HG02970 (cell line): ENCODE data around the gene PARD3.

ENCODE experiments used
- ATAC-seq: cut with Tn5 transposase; IDR thresholded peaks from one replicate; pipeline ENCODE4 v1.9.1; 2021; ENCODE audit warnings: mild to moderate bottlenecking, moderate library complexity, moderate number of reproducible peaks; ENCODE audit not compliant: unreplicated experiment, low FRiP score

PARD3 gene

DNA sequence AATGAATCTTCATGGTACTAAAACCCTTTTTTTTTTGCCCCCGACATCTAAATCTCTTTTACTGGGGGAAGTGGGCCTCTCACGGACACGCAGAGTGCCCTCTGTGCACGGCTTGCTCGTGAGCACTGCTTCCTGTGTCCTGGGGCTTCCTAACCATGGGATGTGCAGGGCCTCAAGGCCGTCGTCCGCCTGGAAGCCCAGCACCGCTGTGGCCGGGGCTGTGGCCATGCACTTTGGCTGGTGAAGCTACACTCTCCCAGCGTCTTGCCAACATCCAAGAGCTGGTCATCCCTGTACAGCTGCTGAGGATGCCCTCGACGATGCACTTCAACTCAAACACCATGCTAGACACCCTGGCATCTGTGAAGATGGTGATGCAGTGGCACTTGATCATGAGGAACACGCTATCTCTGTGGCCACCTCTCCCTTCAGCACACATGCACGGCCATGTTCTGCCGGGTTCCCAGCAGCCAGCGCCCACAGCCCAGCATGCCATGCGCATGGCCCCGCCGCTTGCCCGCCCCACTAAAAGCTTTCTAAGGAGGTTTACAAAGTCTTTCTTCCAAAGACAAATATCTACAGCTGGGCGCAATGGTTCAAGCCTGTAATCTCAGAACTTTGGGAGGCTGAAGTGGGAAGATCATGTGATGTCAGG, 326.5 kb downstream of the PARD3 start:
- ATAC-seq, result no peak

- no peak for ATAC-seq
Observed at GRCh38 chr10:34486008-34486407, 329.1 kb downstream of the PARD3 start.

- ATAC-seq, result no peak
Observed at GRCh38 chr10:34484164-34484563, 330.9 kb downstream of the PARD3 start.

GRCh38 chr10:34480345-34480744, 334.8 kb downstream of the PARD3 start:
- no peak for ATAC-seq

DNA sequence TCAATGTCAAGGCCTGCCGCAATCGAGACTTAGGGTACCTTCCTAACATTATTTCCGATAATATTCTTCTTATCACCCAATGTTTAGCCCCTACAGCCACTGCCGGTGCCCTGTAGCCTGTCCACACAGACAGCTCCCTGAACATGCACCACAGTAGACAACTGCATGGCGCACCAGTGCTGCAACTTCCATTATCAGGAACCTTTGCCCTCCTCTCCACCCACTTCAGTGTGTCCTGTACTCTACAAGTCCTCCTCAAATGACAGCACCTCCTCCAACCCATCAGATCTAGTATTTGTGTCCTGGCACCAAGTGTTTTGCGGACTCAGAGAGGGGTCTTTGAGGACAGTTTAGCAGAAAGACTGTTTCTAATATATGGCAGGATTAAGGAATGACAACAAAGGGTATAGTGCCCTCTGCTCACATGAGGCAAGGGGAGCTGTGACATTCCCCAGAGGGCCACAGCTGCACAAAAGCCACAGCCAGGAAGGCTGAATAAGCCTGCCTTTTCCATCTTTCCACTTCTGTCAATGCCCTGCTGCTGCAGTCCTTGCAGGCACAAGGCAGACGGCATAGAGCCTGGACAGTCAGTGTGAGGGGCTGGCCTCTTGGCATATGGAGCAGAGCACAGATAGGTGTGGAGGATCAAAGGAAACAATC, 335.4 kb downstream of the PARD3 start:
- no peak for ATAC-seq

- ATAC-seq, result no peak
Observed at GRCh38 chr10:34477249-34477648, 337.8 kb downstream of the PARD3 start.

- ATAC-seq, result no peak
Observed at GRCh38 chr10:34476608-34477007, 338.5 kb downstream of the PARD3 start.

GRCh38 chr10:34475786-34476185, 339.3 kb downstream of the PARD3 start:
- ATAC-seq, result no peak

DNA sequence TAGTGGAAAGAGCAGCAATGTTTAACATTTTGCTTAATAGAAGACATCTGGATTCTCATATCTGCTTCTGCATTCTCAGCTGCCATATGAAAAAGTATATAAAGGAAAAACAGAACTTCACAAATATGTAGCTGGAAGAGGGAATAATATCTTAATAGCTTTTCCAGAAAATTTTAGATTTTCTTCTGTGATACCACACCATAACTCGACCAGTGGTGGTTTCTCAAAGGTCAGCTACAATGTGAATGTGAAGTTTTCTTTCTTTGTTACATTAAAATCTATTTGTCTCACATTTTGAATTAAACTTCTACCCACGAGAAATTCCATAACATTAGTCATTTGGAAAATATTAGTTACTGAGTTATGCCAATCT, 339.8 kb downstream of the PARD3 start:
- no peak for ATAC-seq

- no peak for ATAC-seq
Observed at GRCh38 chr10:34474555-34475273, 340.4 kb downstream of the PARD3 start.

- ATAC-seq, result no peak
Observed at GRCh38 chr10:34474009-34474376, 341.1 kb downstream of the PARD3 start.

DNA sequence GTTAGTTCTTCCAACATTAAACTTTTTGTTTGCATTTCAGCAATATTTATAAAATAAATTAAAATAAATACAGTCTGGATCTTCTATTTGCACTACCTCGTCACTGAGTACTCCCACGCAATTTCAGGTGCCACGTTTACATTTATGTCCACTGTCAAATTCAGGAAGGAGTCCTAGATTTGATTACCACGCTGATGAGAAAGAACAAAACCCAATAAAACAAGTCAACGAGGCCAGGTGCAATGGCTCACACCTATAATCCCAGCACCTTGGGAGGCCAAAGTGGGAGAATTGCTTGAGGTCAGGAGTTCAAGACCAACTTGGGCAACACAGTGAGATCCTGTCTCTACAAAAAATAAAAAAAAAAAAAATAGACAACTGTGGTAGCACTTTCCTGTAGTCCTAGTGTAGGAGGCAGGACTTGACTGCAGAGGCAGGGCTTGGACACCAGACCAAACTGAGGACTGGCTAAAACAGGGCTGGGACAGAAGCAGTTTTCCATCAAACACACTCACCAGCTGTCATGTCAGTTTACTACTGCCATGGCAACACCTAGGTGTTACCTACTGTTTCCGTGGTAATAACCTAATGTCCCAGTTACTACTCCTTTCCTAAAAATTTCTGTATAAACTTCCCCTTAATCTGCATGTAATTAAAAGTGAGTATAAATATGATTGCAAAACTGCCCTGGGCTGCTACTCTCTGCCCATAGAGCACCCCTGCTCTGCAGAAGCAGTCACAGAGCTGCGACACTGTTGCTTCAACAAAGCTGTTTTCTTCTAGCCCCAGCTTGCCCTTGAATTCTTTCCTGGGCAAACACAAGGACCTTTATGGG, 341.7 kb downstream of the PARD3 start:
- ATAC-seq, result no peak

DNA sequence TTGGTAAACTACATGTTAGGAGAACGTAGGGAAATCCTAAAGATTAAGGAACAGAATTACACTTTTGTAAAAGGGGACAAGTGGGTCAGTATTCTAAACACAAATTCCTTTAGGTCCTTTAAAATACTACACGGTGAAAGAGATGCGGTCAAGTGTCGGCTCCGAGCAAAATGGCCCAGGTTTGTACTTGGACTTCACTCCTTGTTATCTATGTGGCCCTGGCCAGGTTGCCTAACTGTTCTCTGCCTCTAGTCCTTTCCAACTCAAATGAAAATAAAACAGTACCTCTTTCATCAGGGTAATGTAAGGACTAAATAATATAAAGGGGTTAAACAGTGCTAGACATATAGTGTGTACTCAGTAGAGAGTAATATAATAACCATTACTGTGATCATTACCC, 344.8 kb downstream of the PARD3 start:
- ATAC-seq, result no peak

DNA sequence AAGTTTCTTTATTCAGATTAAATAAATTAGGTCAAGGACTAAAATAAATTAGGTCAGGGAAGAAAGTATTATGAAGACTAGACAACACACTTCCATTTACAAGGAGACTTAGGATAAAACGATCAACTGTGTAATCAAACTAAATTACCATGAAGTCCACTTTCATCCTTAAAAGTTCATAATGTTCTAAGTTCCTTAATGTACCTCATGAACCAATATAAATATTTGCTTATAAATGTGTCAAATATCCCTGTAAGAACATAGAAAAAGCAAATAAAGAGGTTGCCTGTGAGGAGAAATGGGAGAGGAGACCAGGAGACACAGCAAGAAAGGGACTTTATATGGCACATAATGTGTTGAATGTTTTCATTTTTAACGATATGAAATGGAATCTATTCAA, 345.6 kb downstream of the PARD3 start:
- no peak for ATAC-seq

- no peak for ATAC-seq
Observed at GRCh38 chr10:34467902-34468301, 347.2 kb downstream of the PARD3 start.

GRCh38 chr10:34467364-34467763, 347.7 kb downstream of the PARD3 start:
- no peak for ATAC-seq

GRCh38 chr10:34465678-34466077, 349.4 kb downstream of the PARD3 start:
- ATAC-seq, result no peak

DNA sequence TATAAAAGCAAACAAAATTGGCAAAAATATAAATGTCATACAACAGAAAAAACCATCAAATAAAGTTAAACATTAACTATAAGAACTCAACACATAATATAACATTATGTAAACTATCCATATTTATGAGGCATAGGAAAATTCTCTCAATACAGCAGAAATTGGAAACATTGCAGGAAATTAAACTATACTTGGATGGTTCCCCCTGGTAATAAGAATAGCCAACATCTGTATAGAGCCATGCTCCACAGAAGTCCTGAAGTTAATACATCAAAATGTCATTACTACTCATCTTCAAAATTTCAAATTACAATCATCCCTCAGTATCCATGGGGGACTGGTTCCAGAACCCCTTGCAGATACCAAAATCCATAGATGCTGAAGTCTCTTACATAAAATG, 350.5 kb downstream of the PARD3 start:
- no peak for ATAC-seq

DNA sequence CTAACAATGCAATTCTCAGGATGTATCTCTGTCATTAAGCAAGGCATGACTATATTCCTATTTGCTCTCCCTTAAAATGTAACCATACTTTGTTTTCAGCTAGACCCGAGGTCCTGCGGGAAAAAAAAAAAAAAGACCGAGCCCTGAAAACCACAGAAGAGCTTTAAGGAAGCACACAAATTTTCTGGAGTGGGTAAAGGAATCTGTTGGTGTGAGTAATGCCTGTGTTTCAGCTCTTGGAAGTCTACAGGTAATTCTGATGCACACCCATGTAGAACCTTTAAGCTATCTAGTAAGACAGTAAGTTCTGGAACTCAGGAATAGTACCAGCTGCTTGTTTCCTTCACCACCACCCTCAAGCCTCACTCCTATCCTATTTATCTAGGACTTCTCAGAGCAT, 351.1 kb downstream of the PARD3 start:
- ATAC-seq, result no peak

DNA sequence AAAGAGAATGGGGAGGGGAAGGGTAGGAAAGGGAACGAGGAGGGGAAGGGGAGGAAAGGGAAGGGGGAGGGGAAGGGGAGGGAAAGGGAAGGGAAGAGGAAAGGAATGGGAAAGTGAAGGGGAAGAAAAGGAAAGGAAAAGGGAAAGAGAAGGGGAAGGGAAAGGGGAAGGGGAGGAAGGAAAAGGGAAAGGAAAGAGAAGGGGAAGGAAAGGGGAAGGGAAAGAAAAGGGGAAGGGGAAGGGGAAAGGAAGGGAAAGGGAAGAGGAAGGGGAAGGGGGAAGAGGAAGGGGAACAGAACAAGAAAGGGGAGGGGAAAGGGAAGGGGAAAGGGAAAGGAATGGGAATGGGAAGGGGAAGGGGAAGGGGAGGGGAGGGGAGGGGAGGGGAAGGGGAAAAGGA, 352.1 kb downstream of the PARD3 start:
- no peak for ATAC-seq

DNA sequence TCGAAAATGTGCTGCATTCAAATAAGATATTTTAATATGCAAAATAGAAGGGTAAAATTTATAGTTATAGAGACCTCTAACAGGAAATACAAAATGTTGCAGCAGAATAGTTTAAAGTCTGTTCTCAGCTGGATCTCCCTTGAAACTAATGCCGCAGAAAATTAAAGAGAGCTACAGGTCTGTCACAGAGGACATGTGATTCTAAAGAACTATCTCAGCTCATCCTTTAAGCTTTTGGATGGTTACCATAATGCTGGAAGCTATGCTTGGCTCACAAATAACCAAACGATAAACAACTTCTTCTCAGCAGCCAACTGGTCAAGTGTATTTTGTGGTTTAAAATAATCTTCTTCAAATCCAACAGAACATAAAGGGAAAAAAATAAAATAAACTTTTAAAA, 353.0 kb downstream of the PARD3 start:
- no peak for ATAC-seq
